NT2/D1 (cell line): ENCODE results near the gene ATF5.

ENCODE experiments used
- SUZ12 ChIP-seq: IDR thresholded peaks from 2 replicates; pipeline ENCODE4 v1.6.1; 2011; ENCODE audit not compliant: insufficient read length, insufficient read depth; ENCODE audit errors: extremely low read depth
- YY1 ChIP-seq: IDR thresholded peaks from 2 replicates; pipeline ENCODE4 v1.6.1; 2011; ENCODE audit not compliant: insufficient read length, insufficient read depth
- ZNF274 ChIP-seq: IDR thresholded peaks from 2 replicates; pipeline ENCODE4 v1.6.1; 2011; ENCODE audit warnings: mild to moderate bottlenecking, low read depth, low read length

DNA sequence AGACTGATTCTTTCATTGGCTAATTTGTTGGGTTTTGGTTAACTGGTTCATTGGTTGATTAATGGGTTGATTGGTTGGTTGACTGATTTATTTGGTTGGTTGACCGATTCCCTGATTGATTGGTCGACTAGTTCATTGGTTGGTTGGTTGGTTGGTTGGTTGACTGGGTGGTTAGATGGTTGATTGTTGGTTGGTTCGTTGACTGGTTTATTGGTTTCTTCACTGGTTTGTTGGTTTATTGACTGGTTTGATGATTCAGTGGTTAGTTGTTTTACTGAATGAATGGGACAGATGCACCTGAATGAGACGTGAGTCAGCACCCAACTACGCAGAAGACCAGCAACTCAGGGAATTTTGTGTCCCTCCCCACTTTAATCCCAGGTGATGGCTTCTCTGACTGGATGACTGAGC lies 3.0 kb downstream of the ATF5 start:
- no peak for TF ChIP-seq ZNF274
- TF ChIP-seq YY1: no peak
- no peak for TF ChIP-seq SUZ12
